ENCODE results near the gene MYOM3. TPM values are rescaled to one million over a fixed set of nuclear protein-coding genes. Genes with fewer than 3 reads are reported as not detected.

MYOM3 gene
- total RNA-seq, 1 experiment from 2014 or later: 0.42 TPM

- intact Hi-C loops (cut with micrococcal nuclease; ENCODE audit: unreplicated experiment): no loop called here
- Mint-ChIP-seq H3K9me3 (ENCODE audit: low read depth, unreplicated experiment) (no peaks in the 10 kb centered on the region), H3K27me3 (ENCODE audit: unreplicated experiment) (no peaks in the 10 kb centered on the region), H3K4me1 (ENCODE audit: low read depth, unreplicated experiment) (peaks cover 12% of the 10 kb centered on the region), H3K4me3 (ENCODE audit: low read depth, unreplicated experiment) (no peak overlapping the region), H3K27ac (ENCODE audit: unreplicated experiment) (no peak overlapping the region), H3K36me3 (ENCODE audit: insufficient read depth, unreplicated experiment) (peaks cover 5% of the 10 kb centered on the region)
- TF ChIP-seq CTCF (IDR thresholded peaks at IDR 0.05; ENCODE audit: unreplicated experiment): no peak
- no TSS peak for BruUV-seq (replicated peaks)
- CTCF ChIA-PET: interaction anchor here (0.6 kb wide), 1 partner anchor 72 kb away, joined by 4 read pairs; no protein-coding TSS in a partner anchor
- DNase-seq: peak; percentile 30
Measured at GRCh38 chr1:24108334-24109165, 3.4 kb downstream of the MYOM3 start.

- intact Hi-C loops (cut with micrococcal nuclease; ENCODE audit: unreplicated experiment): no loop called here
- no peak for DNase-seq
- no TSS peak for BruUV-seq (replicated peaks)
- Mint-ChIP-seq H3K36me3 (ENCODE audit: insufficient read depth, unreplicated experiment) (peaks cover 5% of the 10 kb centered on the region), H3K4me3 (ENCODE audit: low read depth, unreplicated experiment) (no peak overlapping the region), H3K27me3 (ENCODE audit: unreplicated experiment) (no peaks in the 10 kb centered on the region), H3K27ac (ENCODE audit: unreplicated experiment) (no peak overlapping the region), H3K4me1 (ENCODE audit: low read depth, unreplicated experiment) (peaks cover 16% of the 10 kb centered on the region), H3K9me3 (ENCODE audit: low read depth, unreplicated experiment) (no peaks in the 10 kb centered on the region)
- no peak for TF ChIP-seq CTCF (IDR thresholded peaks at IDR 0.05; ENCODE audit: unreplicated experiment)
- CTCF ChIA-PET: no interaction called here
Measured at GRCh38 chr1:24107462-24108138, 4.3 kb downstream of the MYOM3 start.

- H3K4me1 Mint-ChIP-seq (ENCODE audit: low read depth, unreplicated experiment): peaks cover 16% of the 10 kb centered on the region
- H3K27me3 Mint-ChIP-seq (ENCODE audit: unreplicated experiment): no peaks in the 10 kb centered on the region
- no peaks in the 10 kb centered on the region for H3K36me3 Mint-ChIP-seq (ENCODE audit: insufficient read depth, unreplicated experiment)
- DNase-seq: no peak
- no peak overlapping the region for H3K27ac Mint-ChIP-seq (ENCODE audit: unreplicated experiment)
- intact Hi-C loops (cut with micrococcal nuclease; ENCODE audit: unreplicated experiment): no loop called here
- no peak overlapping the region for H3K4me3 Mint-ChIP-seq (ENCODE audit: low read depth, unreplicated experiment)
- CTCF ChIA-PET: interaction anchor here (0.5 to 1.0 kb wide), 2 partner anchors 45 to 1657 kb away, joined by 3 to 4 read pairs; no protein-coding TSS in a partner anchor
- no TSS peak for BruUV-seq (replicated peaks)
- no peak for TF ChIP-seq CTCF (IDR thresholded peaks at IDR 0.05; ENCODE audit: unreplicated experiment)
- H3K9me3 Mint-ChIP-seq (ENCODE audit: low read depth, unreplicated experiment): no peaks in the 10 kb centered on the region
Measured at GRCh38 chr1:24105368-24106160, 6.4 kb downstream of the MYOM3 start.

GRCh38 chr1:24104854-24105253 lies 7.1 kb downstream of the MYOM3 start:
- no peak for DNase-seq
- Mint-ChIP-seq H3K36me3 (ENCODE audit: insufficient read depth, unreplicated experiment) (no peaks in the 10 kb centered on the region), H3K4me1 (ENCODE audit: low read depth, unreplicated experiment) (peaks cover 16% of the 10 kb centered on the region), H3K27ac (ENCODE audit: unreplicated experiment) (no peak overlapping the region), H3K27me3 (ENCODE audit: unreplicated experiment) (no peaks in the 10 kb centered on the region), H3K9me3 (ENCODE audit: low read depth, unreplicated experiment) (no peaks in the 10 kb centered on the region), H3K4me3 (ENCODE audit: low read depth, unreplicated experiment) (no peak overlapping the region)
- intact Hi-C loops (cut with micrococcal nuclease; ENCODE audit: unreplicated experiment): no loop called here
- no TSS peak for BruUV-seq (replicated peaks)
- no peak for TF ChIP-seq CTCF (IDR thresholded peaks at IDR 0.05; ENCODE audit: unreplicated experiment)
- CTCF ChIA-PET: interaction anchor here (0.5 to 1.0 kb wide), 2 partner anchors 46 to 1657 kb away, joined by 3 to 4 read pairs; no protein-coding TSS in a partner anchor

Measured in Calu3 (cell line).